Fibroblast of lung (primary cell): Measurements from ENCODE around the gene TLR2. TPM values are rescaled to one million over a fixed set of nuclear protein-coding genes. Genes with fewer than 3 reads are reported as not detected.

ENCODE experiments used
- DNase-seq, 2 donors: peaks; one replicate each; pipeline versions ENCODE4 v3.0.0 to v3.0.0-alpha.2; 2010; ENCODE audit warnings: low read depth in 2 of 2
- H2AFZ ChIP-seq: 2 replicates; pipeline ENCODE4 v1.5.1; 2012; ENCODE audit warnings: low read length, control low read depth, inconsistent platforms
- H3K27ac ChIP-seq: 2 replicates; pipeline ENCODE4 v1.5.1; 2011; ENCODE audit warnings: low read length, control low read depth; ENCODE audit not compliant: insufficient read depth
- H3K27me3 ChIP-seq: 2 replicates; pipeline ENCODE4 v1.5.1; 2011; ENCODE audit warnings: mild to moderate bottlenecking, low read length; ENCODE audit not compliant: control insufficient read depth, insufficient read depth
- H3K36me3 ChIP-seq: 2 replicates; pipeline ENCODE4 v1.5.1; 2011; ENCODE audit warnings: low read length; ENCODE audit not compliant: control insufficient read depth, insufficient read depth
- H3K4me1 ChIP-seq: 2 replicates; pipeline ENCODE4 v1.5.1; 2011; ENCODE audit warnings: low read length; ENCODE audit not compliant: control insufficient read depth, insufficient read depth; ENCODE audit errors: extremely low read depth
- H3K4me2 ChIP-seq: 2 replicates; pipeline ENCODE4 v1.5.1; 2011; ENCODE audit warnings: low read length, control low read depth; ENCODE audit not compliant: insufficient read depth; ENCODE audit errors: extremely low read depth
- H3K4me3 ChIP-seq, 4 experiments: fragments of 200-600 bp in 1 of 4; sonication (generic) in 1 of 4; replicated peaks in 1 of 4; 2 replicates each; pipeline ENCODE4 v1.5.1; 2011 to 2016; ENCODE audit warnings: low read length in 4 of 4, low read depth in 3 of 4, mild to moderate bottlenecking in 3 of 4, control low read depth in 2 of 4, inconsistent platforms in 1 of 4, mixed read lengths in 1 of 4; ENCODE audit not compliant: insufficient read depth in 1 of 4; ENCODE audit errors: control extremely low read depth in 1 of 4
- H3K79me2 ChIP-seq: 2 replicates; pipeline ENCODE4 v1.5.1; 2012; ENCODE audit warnings: mild to moderate bottlenecking, low read length, inconsistent platforms; ENCODE audit not compliant: control insufficient read depth, insufficient read depth
- H3K9ac ChIP-seq: 2 replicates; pipeline ENCODE4 v1.5.1; 2011; ENCODE audit warnings: mild to moderate bottlenecking, low read length, control low read depth; ENCODE audit not compliant: insufficient read depth
- H3K9me3 ChIP-seq: 2 replicates; pipeline ENCODE4 v1.5.1; 2012; ENCODE audit warnings: low read depth, low read length; ENCODE audit not compliant: control insufficient read depth, insufficient read depth
- H4K20me1 ChIP-seq: 2 replicates; pipeline ENCODE4 v1.5.1; 2011; ENCODE audit warnings: low read length; ENCODE audit not compliant: control insufficient read depth, insufficient read depth; ENCODE audit errors: extremely low read depth
- CTCF ChIP-seq, 2 donors: IDR thresholded peaks in 1 of 2; conservative IDR thresholded peaks in 1 of 2; 1 replicate in 1 of 2; 2 replicates in 1 of 2; pipeline ENCODE4 v1.5.1; 2011 to 2012; ENCODE audit warnings: low read length in 2 of 2, control low read depth in 1 of 2, inconsistent platforms in 1 of 2, low read depth in 1 of 2, mild to moderate bottlenecking in 1 of 2
- EZH2 ChIP-seq: IDR thresholded peaks from 2 replicates; pipeline ENCODE4 v1.5.1; 2012; ENCODE audit warnings: low read length, control low read depth, mild to moderate bottlenecking; ENCODE audit errors: missing control alignments
- polyA plus RNA-seq, 2 donors: library from polyadenylated mRNA; depleted of rRNA in 1 of 2; stranded (reverse) in 1 of 2; unstranded in 1 of 2; fragments of >200 nt; gene quantifications; 2 replicates each; pipeline ENCODE4 v1.2.1, GENCODE V29; 2011 to 2012; ENCODE audit warnings: missing spikeins in 1 of 2
- total RNA-seq: library from RNA; depleted of rRNA; stranded (reverse); fragments of >200 nt; gene quantifications from 2 replicates; pipeline ENCODE4 v1.2.1, GENCODE V29; 2014

TLR2 gene
- total and polyA plus RNA-seq, 2 donors (not counting 1 experiment from before 2014, with no cell fraction given) = under 0.01 to 0.17 TPM

DNA sequence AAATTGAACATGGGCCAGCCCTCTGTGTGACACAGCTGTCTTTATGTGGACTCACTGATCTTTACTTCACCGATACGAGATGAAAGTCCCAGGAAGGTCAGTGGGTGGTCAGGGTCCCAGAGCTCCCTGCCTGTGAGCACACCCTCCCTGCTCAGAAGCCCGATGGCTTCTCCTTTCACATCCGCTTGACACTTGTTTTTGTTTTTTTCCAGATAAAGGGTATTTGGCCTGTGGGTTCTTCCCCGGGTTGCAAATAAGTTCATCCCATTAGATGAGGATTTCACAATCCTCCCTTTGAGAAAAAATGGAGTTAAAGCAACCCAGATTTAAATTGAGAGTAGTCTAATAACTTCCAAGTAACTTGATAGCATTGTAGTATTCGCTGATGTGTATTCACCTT, 48.2 kb upstream of the TLR2 start:
- Histone ChIP-seq H4K20me1 (no peaks in the 10 kb centered on the region), H3K9ac (no peak overlapping the region), H3K4me1 (no peaks in the 10 kb centered on the region), H3K27ac (no peak overlapping the region), H3K4me2 (no peak overlapping the region), H3K27me3 (no peaks in the 10 kb centered on the region), H2AFZ (no peak overlapping the region), H3K36me3 (peaks cover 3% of the 10 kb centered on the region), H3K9me3 (no peaks in the 10 kb centered on the region), H3K4me3 (no peak overlapping the region), H3K79me2 (no peaks in the 10 kb centered on the region)
- TF ChIP-seq CTCF (conservative IDR thresholded peaks at IDR 0.05 in 1 of 2, IDR thresholded peaks at IDR 0.05 in 1 of 2; ENCODE audit: low read depth in 1 of 2, low read length in 2 of 2) (no peak), EZH2 (no peak)
- no peak for DNase-seq

GRCh38 chr4:153637201-153637600, 46.9 kb upstream of the TLR2 start:
- Histone ChIP-seq H3K9ac (no peak overlapping the region), H3K27ac (no peak overlapping the region), H2AFZ (no peak overlapping the region), H3K4me3 (no peak overlapping the region), H3K9me3 (no peaks in the 10 kb centered on the region), H3K79me2 (no peaks in the 10 kb centered on the region), H3K4me1 (no peaks in the 10 kb centered on the region), H3K4me2 (no peak overlapping the region), H3K27me3 (no peaks in the 10 kb centered on the region), H3K36me3 (peaks cover 3% of the 10 kb centered on the region), H4K20me1 (no peaks in the 10 kb centered on the region)
- TF ChIP-seq EZH2 (no peak), CTCF (conservative IDR thresholded peaks at IDR 0.05 in 1 of 2, IDR thresholded peaks at IDR 0.05 in 1 of 2; ENCODE audit: low read depth in 1 of 2, low read length in 2 of 2) (no peak)
- no peak for DNase-seq

GRCh38 chr4:153638011-153638410, 46.1 kb upstream of the TLR2 start:
- H3K4me3 ChIP-seq = no peak overlapping the region
- no peaks in the 10 kb centered on the region for H4K20me1 ChIP-seq
- H3K4me2 ChIP-seq = no peak overlapping the region
- H3K27ac ChIP-seq = no peak overlapping the region
- H3K9ac ChIP-seq = no peak overlapping the region
- no peaks in the 10 kb centered on the region for H3K4me1 ChIP-seq
- H2AFZ ChIP-seq = no peak overlapping the region
- H3K36me3 ChIP-seq = peaks cover 3% of the 10 kb centered on the region
- no peaks in the 10 kb centered on the region for H3K79me2 ChIP-seq
- TF ChIP-seq EZH2 (no peak), CTCF (conservative IDR thresholded peaks at IDR 0.05 in 1 of 2, IDR thresholded peaks at IDR 0.05 in 1 of 2; ENCODE audit: low read depth in 1 of 2, low read length in 2 of 2) (no peak)
- H3K9me3 ChIP-seq = no peaks in the 10 kb centered on the region
- no peak for DNase-seq
- H3K27me3 ChIP-seq = no peaks in the 10 kb centered on the region
